Keratinocyte (primary cell): ENCODE measurements around the gene RIN3. TPM values are rescaled to one million over a fixed set of nuclear protein-coding genes. Genes with fewer than 3 reads are reported as not detected.

Source experiments
- DNase-seq: peaks from one replicate; pipeline ENCODE4 v3.0.0-alpha.2; 2011; ENCODE audit warnings: low read depth, missing footprints, low spot score
- FAIRE-seq: peaks from 2 replicates; lab custom pipeline; 2011; peaks lifted over from hg19 to GRCh38; lab: Jason Lieb, UNC
- H2AFZ ChIP-seq: 2 replicates; pipeline ENCODE4 v1.6.0; 2012; ENCODE audit warnings: low read length, control low read depth, inconsistent platforms; ENCODE audit not compliant: control insufficient read depth
- H3K27ac ChIP-seq: 2 replicates; pipeline ENCODE4 v1.5.1; 2011; ENCODE audit warnings: low read length; ENCODE audit not compliant: control insufficient read depth, insufficient read depth
- H3K27me3 ChIP-seq: 3 replicates; pipeline ENCODE4 v1.6.0; 2011; ENCODE audit warnings: low read length; ENCODE audit not compliant: control insufficient read depth, insufficient read depth; ENCODE audit errors: extremely low read depth
- H3K36me3 ChIP-seq, 2 experiments: 2 replicates in 1 of 2; 3 replicates in 1 of 2; pipeline ENCODE4 v1.5.1; 2011; ENCODE audit warnings: low read length in 2 of 2, mild to moderate bottlenecking in 1 of 2; ENCODE audit not compliant: control insufficient read depth in 2 of 2, insufficient read depth in 2 of 2; ENCODE audit errors: extremely low read depth in 1 of 2
- H3K4me1 ChIP-seq: 3 replicates; pipeline ENCODE4 v1.5.1; 2011; ENCODE audit warnings: low read length; ENCODE audit not compliant: control insufficient read depth, insufficient read depth; ENCODE audit errors: extremely low read depth
- H3K4me2 ChIP-seq: 3 replicates; pipeline ENCODE4 v1.6.0; 2011; ENCODE audit warnings: low read depth, low read length; ENCODE audit not compliant: control insufficient read depth, insufficient read depth; ENCODE audit errors: extremely low read depth
- H3K4me3 ChIP-seq, 3 experiments: fragments of 200-600 bp in 1 of 3; sonication (generic) in 1 of 3; 2 replicates in 2 of 3; 3 replicates in 1 of 3; pipeline ENCODE4 v1.5.1; 2011 to 2016; ENCODE audit warnings: low read length in 3 of 3, mild to moderate bottlenecking in 3 of 3, control low read depth in 2 of 3, inconsistent platforms in 1 of 3, low read depth in 1 of 3, mixed read lengths in 1 of 3, mixed run types in 1 of 3, moderate library complexity in 1 of 3; ENCODE audit not compliant: control insufficient read depth in 2 of 3, insufficient read depth in 2 of 3; ENCODE audit errors: extremely low read depth in 1 of 3
- H3K79me2 ChIP-seq: 2 replicates; pipeline ENCODE4 v1.6.0; 2012; ENCODE audit warnings: low read length; ENCODE audit not compliant: control insufficient read depth, insufficient read depth
- H3K9ac ChIP-seq: 3 replicates; pipeline ENCODE4 v1.6.0; 2011; ENCODE audit warnings: low read length; ENCODE audit not compliant: control insufficient read depth, insufficient read depth; ENCODE audit errors: extremely low read depth
- H3K9me1 ChIP-seq: 3 replicates; pipeline ENCODE4 v1.6.0; 2011; ENCODE audit warnings: low read length; ENCODE audit not compliant: control insufficient read depth, insufficient read depth; ENCODE audit errors: extremely low read depth
- H3K9me3 ChIP-seq: 2 replicates; pipeline ENCODE4 v1.5.1; 2012; ENCODE audit warnings: low read depth, low read length; ENCODE audit not compliant: control insufficient read depth
- H4K20me1 ChIP-seq: 3 replicates; pipeline ENCODE4 v1.6.0; 2011; ENCODE audit warnings: low read length; ENCODE audit not compliant: control insufficient read depth, insufficient read depth; ENCODE audit errors: extremely low read depth
- CTCF ChIP-seq, 3 experiments: IDR thresholded peaks in 1 of 3; conservative IDR thresholded peaks in 1 of 3; optimal IDR thresholded peaks in 1 of 3; 2 replicates in 2 of 3; 3 replicates in 1 of 3; pipeline versions ENCODE3 to v1.5.1; 2011; ENCODE audit warnings: low read length in 3 of 3, mild to moderate bottlenecking in 3 of 3, moderate library complexity in 2 of 3, control low read depth in 1 of 3, inconsistent platforms in 1 of 3; ENCODE audit not compliant: insufficient read depth in 2 of 3; ENCODE audit errors: extremely low read depth in 1 of 3
- EZH2 ChIP-seq: IDR thresholded peaks from one replicate; pipeline ENCODE4 v1.6.1; 2012; ENCODE audit warnings: inconsistent platforms, mild to moderate bottlenecking, low read length, moderate library complexity
- dilution Hi-C: fragments of 300-500 bp; cut with MboI; formaldehyde crosslinking; loops from one replicate; pipeline ENCODE4 v1.7.0; 2020; ENCODE audit warnings: low sequenced_read_pairs; ENCODE audit not compliant: extremely low pct_ligation_motif_present
- polyA plus RNA-seq, 5 experiments: library from polyadenylated mRNA; depleted of rRNA in 3 of 5; stranded (reverse) in 3 of 5; stranded (forward) in 1 of 5; unstranded in 1 of 5; fragments of >200 nt; gene quantifications; 1 replicate in 1 of 5; 2 replicates in 3 of 5; 3 replicates in 1 of 5; pipeline versions ENCODE4 v1.2.1 to v1.2.3, GENCODE V29; 2011 to 2012; ENCODE audit warnings: missing spikeins in 2 of 5, low read depth in 1 of 5, low replicate concordance in 1 of 5

The RIN3 gene
- polyA plus RNA-seq, 1 donor (not counting 4 experiments of a cell fraction or from before 2014, with no cell fraction given), result 1.2 TPM

GRCh38 chr14:92556863-92557543 lies 43.4 kb downstream of the RIN3 start:
- Histone ChIP-seq H3K4me1 (no peaks in the 10 kb centered on the region), H3K9me1 (peaks cover 2% of the 10 kb centered on the region), H2AFZ (no peak overlapping the region), H3K27ac (no peak overlapping the region), H3K9me3 (no peaks in the 10 kb centered on the region), H3K9ac (no peak overlapping the region), H3K4me2 (no peak overlapping the region), H3K27me3 (no peaks in the 10 kb centered on the region), H3K79me2 (no peaks in the 10 kb centered on the region), H3K36me3 (peaks cover 0 to 3% of the 10 kb centered on the region in 2 experiments), H3K4me3 (no peak overlapping the region), H4K20me1 (no peaks in the 10 kb centered on the region)
- FAIRE-seq (no peak), DNase-seq (no peak)
- dilution Hi-C loops, result no loop called here
- TF ChIP-seq EZH2, result no peak
- no peak for TF ChIP-seq CTCF (optimal IDR thresholded peaks at IDR 0.05 in 1 of 3, IDR thresholded peaks at IDR 0.05 in 1 of 3, conservative IDR thresholded peaks at IDR 0.05 in 1 of 3; ENCODE audit: extremely low read depth in 1 of 3, insufficient read depth in 2 of 3, low read length in 3 of 3)

- H3K36me3 ChIP-seq, result peaks cover 0 to 3% of the 10 kb centered on the region in 2 experiments
- H3K9ac ChIP-seq, result no peak overlapping the region
- dilution Hi-C loops, result no loop called here
- peaks cover 2% of the 10 kb centered on the region for H3K9me1 ChIP-seq
- H3K4me1 ChIP-seq, result no peaks in the 10 kb centered on the region
- no peak for DNase-seq
- H3K4me2 ChIP-seq, result no peak overlapping the region
- no peak for TF ChIP-seq CTCF (optimal IDR thresholded peaks at IDR 0.05 in 1 of 3, IDR thresholded peaks at IDR 0.05 in 1 of 3, conservative IDR thresholded peaks at IDR 0.05 in 1 of 3; ENCODE audit: extremely low read depth in 1 of 3, insufficient read depth in 2 of 3, low read length in 3 of 3)
- TF ChIP-seq EZH2, result no peak
- H2AFZ ChIP-seq, result no peak overlapping the region
- no peak for FAIRE-seq
- no peaks in the 10 kb centered on the region for H3K79me2 ChIP-seq
- H3K27ac ChIP-seq, result no peak overlapping the region
- no peaks in the 10 kb centered on the region for H3K9me3 ChIP-seq
- H3K27me3 ChIP-seq, result no peaks in the 10 kb centered on the region
- no peaks in the 10 kb centered on the region for H4K20me1 ChIP-seq
- H3K4me3 ChIP-seq, result no peak overlapping the region
These were observed 43.9 kb downstream of the RIN3 start for GRCh38 chr14:92557544-92557912.
